GM12864 (cell line): ENCODE results near the gene BTBD2.

Experiments used
- DNase-seq: peaks from one replicate; pipeline ENCODE4 v3.0.0-alpha.2; 2011; ENCODE audit warnings: low read depth
- H3K4me3 ChIP-seq: 2 replicates; pipeline ENCODE4 v1.5.1; 2011; ENCODE audit warnings: mild to moderate bottlenecking, low read depth, low read length, control low read depth
- TF ChIP-seq, protein P1 (sequence below): IDR thresholded peaks from 2 replicates; pipeline ENCODE4 v1.5.1; 2011; ENCODE audit warnings: low read depth, mild to moderate bottlenecking, moderate library complexity, low read length, control low read depth, inconsistent platforms; ENCODE audit errors: missing control alignments

BTBD2 gene

DNA sequence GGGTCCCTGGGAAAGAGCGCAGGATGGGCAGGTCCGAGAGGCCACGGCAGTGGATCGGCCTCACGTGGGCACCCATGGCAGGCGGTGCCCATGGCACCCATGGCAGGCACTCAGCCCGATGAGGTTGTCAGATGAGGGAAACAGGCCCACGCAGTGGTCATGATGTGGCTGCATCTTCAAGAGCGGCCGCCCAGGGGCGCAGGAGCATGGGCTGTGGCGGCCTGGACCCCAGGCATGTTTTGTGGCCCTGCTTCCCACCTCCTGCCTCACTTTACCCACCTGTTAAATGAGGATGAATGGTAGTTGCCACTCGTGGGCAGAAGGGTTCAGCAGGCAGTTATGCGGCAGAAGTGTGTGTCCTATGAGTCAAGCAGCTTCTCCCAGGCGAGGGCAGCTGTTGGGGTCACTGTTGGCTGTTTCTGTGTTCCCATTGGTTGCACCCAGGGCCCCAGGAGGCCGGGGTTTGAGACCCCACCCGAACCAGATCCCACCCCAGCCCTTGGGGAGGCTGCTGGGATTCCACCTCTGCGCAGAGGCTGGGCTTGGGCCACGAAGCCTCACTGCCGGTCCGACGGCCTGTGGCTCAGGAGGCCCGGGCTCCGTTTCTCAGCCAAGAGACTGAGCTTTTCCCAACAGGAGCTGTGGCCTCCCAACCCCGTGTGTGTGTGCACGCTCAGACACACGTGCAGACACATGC lies 44.6 kb downstream of the BTBD2 start:
- DNase-seq = no peak
- TF ChIP-seq, protein P1, sequence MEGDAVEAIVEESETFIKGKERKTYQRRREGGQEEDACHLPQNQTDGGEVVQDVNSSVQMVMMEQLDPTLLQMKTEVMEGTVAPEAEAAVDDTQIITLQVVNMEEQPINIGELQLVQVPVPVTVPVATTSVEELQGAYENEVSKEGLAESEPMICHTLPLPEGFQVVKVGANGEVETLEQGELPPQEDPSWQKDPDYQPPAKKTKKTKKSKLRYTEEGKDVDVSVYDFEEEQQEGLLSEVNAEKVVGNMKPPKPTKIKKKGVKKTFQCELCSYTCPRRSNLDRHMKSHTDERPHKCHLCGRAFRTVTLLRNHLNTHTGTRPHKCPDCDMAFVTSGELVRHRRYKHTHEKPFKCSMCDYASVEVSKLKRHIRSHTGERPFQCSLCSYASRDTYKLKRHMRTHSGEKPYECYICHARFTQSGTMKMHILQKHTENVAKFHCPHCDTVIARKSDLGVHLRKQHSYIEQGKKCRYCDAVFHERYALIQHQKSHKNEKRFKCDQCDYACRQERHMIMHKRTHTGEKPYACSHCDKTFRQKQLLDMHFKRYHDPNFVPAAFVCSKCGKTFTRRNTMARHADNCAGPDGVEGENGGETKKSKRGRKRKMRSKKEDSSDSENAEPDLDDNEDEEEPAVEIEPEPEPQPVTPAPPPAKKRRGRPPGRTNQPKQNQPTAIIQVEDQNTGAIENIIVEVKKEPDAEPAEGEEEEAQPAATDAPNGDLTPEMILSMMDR = no peak
- H3K4me3 ChIP-seq = no peak overlapping the region

DNA sequence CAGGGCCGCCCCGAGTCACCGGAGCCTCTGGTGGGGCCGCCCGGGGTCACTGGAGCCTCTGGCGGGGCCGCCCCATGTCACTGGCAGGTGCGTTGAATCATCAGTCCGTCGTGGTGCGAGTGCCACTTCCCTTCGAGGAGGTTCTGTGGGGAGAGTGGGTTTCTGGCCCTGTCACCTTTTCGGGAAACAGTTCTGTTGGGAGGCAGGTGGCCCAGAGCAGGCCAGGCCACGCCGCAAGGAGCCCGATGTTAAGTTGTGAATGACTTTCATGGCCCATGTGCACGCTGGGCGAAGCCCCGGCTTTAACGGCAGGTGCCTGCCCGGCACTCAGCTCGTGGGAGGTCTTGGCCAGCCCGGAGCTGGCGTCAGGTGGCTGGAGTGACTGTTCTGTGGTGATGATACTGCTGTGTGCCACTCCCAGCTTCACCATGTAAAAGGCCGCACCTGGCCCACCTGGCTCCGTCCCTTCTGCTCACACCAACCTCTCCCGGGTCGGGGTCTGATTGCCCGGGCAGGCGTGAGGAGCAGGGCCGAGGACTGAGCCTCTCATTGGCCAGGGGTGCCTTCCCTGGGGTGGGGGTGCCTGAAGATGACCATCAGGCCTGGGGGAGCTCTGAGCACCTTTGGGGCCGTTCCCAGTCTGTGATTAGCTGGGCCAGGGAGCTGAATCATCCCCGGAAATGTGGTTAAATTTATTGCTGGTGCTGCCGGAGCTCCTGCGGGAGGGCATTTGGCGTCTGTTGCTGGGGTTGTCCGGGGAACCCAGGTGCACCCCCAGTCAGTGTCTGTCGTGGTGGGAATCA lies 45.3 kb downstream of the BTBD2 start:
- TF ChIP-seq, protein P1 = no peak
- no peak for DNase-seq
- no peak overlapping the region for H3K4me3 ChIP-seq

DNA sequence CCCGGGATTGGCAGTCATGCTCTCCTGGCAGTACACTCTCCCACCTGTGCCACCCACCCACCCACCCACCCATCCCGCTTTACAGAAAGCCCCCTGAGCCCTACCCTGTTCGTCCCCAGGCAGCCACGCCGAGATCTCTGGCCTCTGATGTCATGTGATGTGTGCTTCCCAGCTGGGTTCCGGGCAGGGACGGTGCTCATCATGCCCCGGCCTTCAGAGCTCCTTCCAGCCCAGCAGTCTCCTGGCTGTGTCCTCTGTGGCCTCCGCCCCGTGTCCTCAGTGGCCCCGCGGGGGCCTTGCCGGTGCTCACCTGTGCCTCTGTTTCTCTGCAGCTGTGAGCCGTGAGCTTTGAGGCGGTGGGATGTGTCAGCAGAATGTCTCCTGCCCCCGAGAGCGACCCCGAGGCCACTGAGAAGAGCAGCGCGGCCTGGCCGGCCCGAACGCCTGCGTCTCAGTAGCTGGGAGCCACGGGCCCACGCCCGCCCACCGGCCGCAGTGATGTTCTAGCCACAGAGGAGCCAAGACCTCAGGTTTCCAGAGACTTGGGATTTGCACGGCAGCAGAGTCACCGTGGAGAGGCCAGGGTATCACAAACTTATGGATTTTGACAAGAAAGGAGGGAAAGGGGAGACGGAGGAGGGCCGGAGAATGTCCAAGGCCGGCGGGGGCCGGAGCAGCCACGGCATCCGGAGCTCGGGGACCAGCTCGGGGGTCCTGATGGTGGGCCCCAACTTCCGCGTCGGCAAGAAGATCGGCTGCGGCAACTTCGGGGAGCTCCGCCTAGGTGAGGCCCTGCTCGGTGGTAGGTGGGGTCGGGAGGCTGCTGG lies 46.1 kb downstream of the BTBD2 start:
- TF ChIP-seq, protein P1 = no peak
- no peak for DNase-seq
- no peak overlapping the region for H3K4me3 ChIP-seq

DNA sequence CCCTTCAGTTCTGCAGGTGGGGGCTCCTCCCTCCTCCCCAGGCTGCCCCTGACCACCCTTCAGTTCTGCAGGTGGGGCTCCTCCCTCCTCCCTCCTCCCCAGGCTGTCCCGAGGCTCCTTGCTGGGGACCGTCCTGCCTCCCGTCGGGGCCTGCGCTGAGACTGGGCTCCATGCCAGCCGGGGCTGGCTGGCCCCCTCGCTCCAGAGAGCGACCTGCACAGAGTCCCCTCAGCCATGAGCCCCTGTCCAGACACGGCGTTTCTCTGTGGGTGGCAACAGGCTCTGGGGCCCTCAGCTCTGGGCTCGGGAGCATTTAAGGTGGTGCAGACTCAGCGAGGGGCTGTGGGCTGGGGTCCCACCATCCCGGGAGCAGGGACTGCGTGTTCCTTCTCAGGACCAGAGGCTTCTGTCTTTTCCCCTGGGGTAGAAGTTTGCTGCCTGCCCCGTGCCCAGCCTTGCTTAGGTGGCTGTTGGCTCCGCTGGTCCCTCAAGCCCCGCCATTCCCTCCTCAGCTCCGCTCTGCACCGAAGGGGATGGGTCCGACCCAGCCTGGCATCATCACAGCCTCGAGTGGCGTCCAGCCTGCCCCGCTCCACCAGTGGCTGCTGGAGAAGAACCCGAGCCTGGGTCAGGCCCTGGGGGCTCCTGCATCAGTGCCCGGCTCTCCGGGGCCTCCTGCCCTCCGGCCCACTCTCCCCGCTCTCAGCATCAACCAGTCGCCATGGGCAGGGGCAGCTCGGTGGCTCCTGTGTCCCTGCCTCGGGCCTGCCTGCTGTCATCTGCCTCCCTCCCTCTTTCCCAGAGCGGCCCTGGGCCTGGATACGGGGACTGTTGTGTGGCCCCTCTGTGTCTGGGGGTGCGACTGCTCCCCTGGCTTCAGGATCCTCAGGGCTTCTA lies 47.0 kb downstream of the BTBD2 start:
- TF ChIP-seq, protein P1 = no peak
- no peak overlapping the region for H3K4me3 ChIP-seq
- no peak for DNase-seq

DNA sequence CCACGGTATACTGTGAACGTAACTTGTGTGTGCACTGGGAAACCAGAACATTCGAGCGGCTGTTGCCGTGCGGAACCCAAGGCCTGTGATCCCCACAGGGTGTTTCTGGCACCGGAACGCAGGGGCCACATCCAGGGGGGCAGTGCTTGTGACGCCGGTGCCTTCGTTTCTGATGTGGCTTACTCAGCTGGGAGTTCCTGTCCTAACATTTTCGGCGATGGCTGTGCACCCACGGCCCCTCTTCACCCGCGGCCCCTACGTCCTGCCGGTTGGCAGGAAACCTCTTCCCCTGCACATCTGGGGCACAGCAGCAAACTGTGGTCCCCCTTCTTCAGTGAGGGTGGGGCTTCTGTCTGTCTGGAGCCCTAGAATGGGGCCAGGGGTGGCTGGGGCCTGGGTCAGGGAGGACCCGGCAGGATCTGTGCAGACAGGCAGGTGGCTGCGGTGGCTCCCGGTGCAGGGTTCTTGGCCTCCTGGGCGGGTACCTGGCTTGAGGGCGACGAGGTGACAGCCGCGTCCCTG lies 48.4 kb downstream of the BTBD2 start:
- DNase-seq = no peak
- no peak overlapping the region for H3K4me3 ChIP-seq

More for the DNA sequence above, 48.4 kb downstream of the BTBD2 start:
- TF ChIP-seq, protein P1 = no peak
